HG03354 (cell line): Measurements from ENCODE around the gene RFX7.
A peak's percentile ranks its signal among the peaks of the same experiment; 100 is the strongest.

Experiments used
- ATAC-seq: cut with Tn5 transposase; IDR thresholded peaks from one replicate; pipeline ENCODE4 v1.9.1; 2021; ENCODE audit warnings: mild to moderate bottlenecking; ENCODE audit not compliant: unreplicated experiment, poor library complexity, severe bottlenecking

Gene RFX7

GRCh38 chr15:56058986-56059385 lies 184.7 kb downstream of the RFX7 start:
- ATAC-seq, result no peak

GRCh38 chr15:56056626-56057025 lies 187.1 kb downstream of the RFX7 start:
- no peak for ATAC-seq

- ATAC-seq, result no peak
Measured at GRCh38 chr15:56053046-56053400, 190.7 kb downstream of the RFX7 start.

GRCh38 chr15:56052395-56053045 lies 191.2 kb downstream of the RFX7 start:
- ATAC-seq, result peak; percentile 70

- ATAC-seq, result no peak
Measured at GRCh38 chr15:56051676-56052075, 192.0 kb downstream of the RFX7 start.

GRCh38 chr15:56049577-56049976 lies 194.1 kb downstream of the RFX7 start:
- no peak for ATAC-seq

- ATAC-seq, result no peak
Measured at GRCh38 chr15:56047354-56047753, 196.3 kb downstream of the RFX7 start.

GRCh38 chr15:56045068-56045748 lies 198.5 kb downstream of the RFX7 start:
- no peak for ATAC-seq

- ATAC-seq, result no peak
Measured at GRCh38 chr15:56042982-56043980, 200.4 kb downstream of the RFX7 start.

GRCh38 chr15:56042498-56042897 lies 201.2 kb downstream of the RFX7 start:
- no peak for ATAC-seq

- no peak for ATAC-seq
Measured at GRCh38 chr15:56042031-56042430, 201.6 kb downstream of the RFX7 start.

- ATAC-seq, result no peak
Measured at GRCh38 chr15:56040081-56041035, 203.3 kb downstream of the RFX7 start.

GRCh38 chr15:56038707-56039106 lies 205.0 kb downstream of the RFX7 start:
- ATAC-seq, result no peak

GRCh38 chr15:56038015-56038414 lies 205.7 kb downstream of the RFX7 start:
- no peak for ATAC-seq
